ENCODE results near the gene ZBTB18. TPM values are rescaled to one million over a fixed set of nuclear protein-coding genes. Genes with fewer than 3 reads are reported as not detected.

ZBTB18 gene
- total RNA-seq, 1 donor from 2014 or later = 12.2 TPM

Other genes starting within 250 kb of the ZBTB18 start
- 44.2 and 47.8 TPM in 2 replicates for gene AKT3, start 201.0 kb upstream of the ZBTB18 start, total RNA-seq